Measurements from ENCODE around the gene FA2H. TPM values are rescaled to one million over a fixed set of nuclear protein-coding genes. Genes with fewer than 3 reads are reported as not detected.

Gene FA2H
- total RNA-seq, 2 donors from 2014 or later, result 0.35 TPM; not detected in 1

DNA sequence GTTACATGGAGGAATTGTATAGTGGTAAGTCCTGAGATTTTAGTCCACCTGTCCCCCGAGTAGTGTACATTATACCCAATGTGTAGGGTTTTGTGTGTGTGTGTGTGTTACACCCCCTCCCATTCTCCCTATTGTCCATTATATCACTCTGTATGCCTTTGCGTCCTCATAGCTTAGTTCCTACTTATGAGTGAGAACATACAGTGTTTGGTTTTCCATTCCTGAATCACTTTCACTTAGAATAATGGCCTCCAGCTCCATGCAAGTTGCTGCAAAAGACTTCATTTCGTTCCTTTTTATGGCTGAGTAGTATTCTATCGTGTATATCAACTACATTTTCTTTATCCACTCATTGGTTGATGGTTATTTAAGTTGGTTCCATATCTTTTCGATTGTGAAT lies 635 bp upstream of the FA2H start:
- Histone ChIP-seq H3K9me3 (no peaks in the 10 kb centered on the region), H3K4me1 (peaks cover 0 to 15% of the 10 kb centered on the region in 2 donors), H3K27me3 (peaks cover 0 to 7% of the 10 kb centered on the region in 2 donors), H3K27ac (no peak overlapping the region), H3K4me3 (peak overlapping the region in 1 of 2 donors; percentile 56), H3K36me3 (no peaks in the 10 kb centered on the region)
- TF ChIP-seq, protein P1, sequence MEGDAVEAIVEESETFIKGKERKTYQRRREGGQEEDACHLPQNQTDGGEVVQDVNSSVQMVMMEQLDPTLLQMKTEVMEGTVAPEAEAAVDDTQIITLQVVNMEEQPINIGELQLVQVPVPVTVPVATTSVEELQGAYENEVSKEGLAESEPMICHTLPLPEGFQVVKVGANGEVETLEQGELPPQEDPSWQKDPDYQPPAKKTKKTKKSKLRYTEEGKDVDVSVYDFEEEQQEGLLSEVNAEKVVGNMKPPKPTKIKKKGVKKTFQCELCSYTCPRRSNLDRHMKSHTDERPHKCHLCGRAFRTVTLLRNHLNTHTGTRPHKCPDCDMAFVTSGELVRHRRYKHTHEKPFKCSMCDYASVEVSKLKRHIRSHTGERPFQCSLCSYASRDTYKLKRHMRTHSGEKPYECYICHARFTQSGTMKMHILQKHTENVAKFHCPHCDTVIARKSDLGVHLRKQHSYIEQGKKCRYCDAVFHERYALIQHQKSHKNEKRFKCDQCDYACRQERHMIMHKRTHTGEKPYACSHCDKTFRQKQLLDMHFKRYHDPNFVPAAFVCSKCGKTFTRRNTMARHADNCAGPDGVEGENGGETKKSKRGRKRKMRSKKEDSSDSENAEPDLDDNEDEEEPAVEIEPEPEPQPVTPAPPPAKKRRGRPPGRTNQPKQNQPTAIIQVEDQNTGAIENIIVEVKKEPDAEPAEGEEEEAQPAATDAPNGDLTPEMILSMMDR (IDR thresholded peaks at IDR 0.05), result no peak
- no peak for DNase-seq (ENCODE audit: low spot score)

DNA sequence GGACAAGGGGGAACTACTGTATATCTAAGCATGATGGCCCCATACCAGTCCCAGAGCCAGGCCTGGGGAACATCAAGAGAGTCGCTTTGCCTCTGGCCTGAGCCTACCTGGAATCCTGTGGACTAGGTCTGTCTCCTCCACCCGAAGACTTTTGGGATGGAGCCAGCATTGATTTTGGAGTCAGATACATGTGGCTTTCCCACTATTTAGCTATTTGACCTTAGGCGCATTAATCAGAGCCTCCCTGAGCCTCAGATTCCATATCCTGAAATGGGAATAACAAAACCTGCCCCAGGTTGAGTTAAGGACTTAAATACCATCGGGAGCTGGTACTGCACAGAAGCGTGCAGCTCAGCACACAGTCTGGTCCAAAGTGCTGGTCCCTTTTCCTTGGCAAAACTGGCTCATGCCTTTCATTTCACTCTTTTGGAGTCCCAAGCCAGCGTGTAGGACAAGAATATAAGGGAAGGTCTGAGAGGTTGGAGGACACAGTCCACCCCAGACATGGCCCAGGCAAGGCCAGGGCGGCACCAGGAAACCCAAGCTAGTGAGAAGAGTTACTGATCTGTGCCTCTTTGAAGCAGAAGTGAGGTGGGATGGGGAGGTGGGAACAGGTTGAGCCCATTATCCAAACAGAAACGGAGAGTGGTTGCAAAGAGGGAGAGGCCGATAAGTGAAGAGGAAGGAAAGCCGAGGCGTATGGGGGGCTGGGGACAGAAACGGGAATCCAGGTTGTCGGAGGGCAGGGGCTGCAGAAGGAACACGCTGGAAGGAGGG lies 986 bp downstream of the FA2H start:
- DNase-seq (ENCODE audit: low spot score), result no peak
- peaks cover 0 to 15% of the 10 kb centered on the region in 2 donors for H3K4me1 ChIP-seq
- peak overlapping the region in 1 of 2 donors; percentile 56 for H3K4me3 ChIP-seq
- TF ChIP-seq, protein P1 (IDR thresholded peaks at IDR 0.05), result no peak
- H3K9me3 ChIP-seq, result no peaks in the 10 kb centered on the region
- no peak overlapping the region for H3K27ac ChIP-seq
- H3K36me3 ChIP-seq, result no peaks in the 10 kb centered on the region
- peaks cover 0 to 7% of the 10 kb centered on the region in 2 donors for H3K27me3 ChIP-seq

DNA sequence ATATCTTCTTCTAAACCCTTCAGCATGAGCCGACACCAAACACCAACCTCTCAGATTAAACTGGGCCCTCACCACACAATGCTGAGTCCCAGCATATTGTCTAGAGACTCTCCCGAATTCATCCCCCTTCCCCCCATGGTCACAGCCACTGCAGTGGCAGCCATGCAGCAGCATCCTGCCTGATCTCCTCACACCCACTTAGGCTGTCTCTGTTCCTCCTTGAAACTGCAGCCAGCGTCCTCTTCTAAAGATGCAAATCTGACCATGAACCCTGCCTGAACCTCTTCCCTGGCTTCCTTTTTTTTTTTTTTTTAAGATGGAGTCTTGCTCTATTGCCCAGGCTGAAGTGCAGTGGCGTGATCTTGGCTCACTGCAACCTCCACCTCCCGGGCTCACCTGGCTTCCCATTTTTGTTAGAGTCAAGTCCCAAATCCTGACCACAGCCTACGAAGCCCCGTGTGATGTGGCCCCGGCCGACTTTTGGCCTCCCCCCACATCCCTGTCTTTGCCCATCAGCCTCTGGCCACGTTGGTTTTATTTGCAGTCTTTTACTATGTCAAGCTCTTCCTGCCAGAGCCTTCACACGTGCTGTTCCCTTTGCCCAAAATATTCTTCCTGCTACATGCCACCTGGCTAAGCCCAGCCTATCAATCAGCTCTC lies 2.8 kb downstream of the FA2H start:
- Histone ChIP-seq H3K36me3 (no peaks in the 10 kb centered on the region), H3K9me3 (peaks cover 0 to 4% of the 10 kb centered on the region in 2 donors), H3K27ac (no peak overlapping the region), H3K4me1 (peaks cover 0 to 15% of the 10 kb centered on the region in 2 donors), H3K4me3 (no peak overlapping the region), H3K27me3 (peaks cover 0 to 7% of the 10 kb centered on the region in 2 donors)
- TF ChIP-seq, protein P1 (IDR thresholded peaks at IDR 0.05), result no peak
- DNase-seq (ENCODE audit: low spot score), result no peak

DNA sequence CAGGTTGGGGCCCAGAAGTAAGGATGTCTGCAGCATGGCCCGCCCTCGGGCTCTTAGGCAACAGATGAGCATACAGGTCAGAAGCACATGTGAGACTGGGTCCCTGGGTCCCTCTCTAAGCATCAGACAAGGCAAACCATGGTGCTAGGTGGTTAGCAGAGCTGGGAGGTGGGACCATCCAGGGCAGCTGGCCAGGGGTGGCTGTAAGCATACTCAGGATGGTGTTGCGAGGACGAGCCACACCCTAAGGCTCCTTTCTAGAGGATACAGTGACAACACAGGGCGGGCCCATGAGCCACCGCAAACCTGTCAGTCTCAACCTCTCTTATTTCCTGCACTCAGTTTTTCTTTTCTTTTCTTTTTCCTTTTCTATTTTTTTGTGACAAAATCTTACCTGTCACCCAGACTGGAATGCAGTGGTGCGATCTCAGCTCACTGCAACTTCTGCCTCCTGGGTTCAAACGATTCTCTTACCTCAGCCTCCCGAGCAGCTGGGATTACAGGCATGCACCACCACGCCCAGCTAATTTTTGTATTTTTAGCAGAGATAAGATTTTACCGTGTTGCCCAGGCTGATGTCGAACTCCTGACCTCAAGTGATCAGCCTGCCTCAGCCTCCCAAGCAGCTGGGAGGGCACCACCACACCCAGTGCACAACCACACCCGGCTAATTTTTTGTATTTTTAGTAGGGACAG lies 3.6 kb downstream of the FA2H start:
- peaks cover 0 to 15% of the 10 kb centered on the region in 2 donors for H3K4me1 ChIP-seq
- TF ChIP-seq, protein P1 (IDR thresholded peaks at IDR 0.05), result no peak
- H3K27ac ChIP-seq, result no peak overlapping the region
- no peak overlapping the region for H3K4me3 ChIP-seq
- DNase-seq (ENCODE audit: low spot score), result no peak
- H3K9me3 ChIP-seq, result peaks cover 0 to 4% of the 10 kb centered on the region in 2 donors
- H3K27me3 ChIP-seq, result peaks cover 0 to 7% of the 10 kb centered on the region in 2 donors
- H3K36me3 ChIP-seq, result no peaks in the 10 kb centered on the region

DNA sequence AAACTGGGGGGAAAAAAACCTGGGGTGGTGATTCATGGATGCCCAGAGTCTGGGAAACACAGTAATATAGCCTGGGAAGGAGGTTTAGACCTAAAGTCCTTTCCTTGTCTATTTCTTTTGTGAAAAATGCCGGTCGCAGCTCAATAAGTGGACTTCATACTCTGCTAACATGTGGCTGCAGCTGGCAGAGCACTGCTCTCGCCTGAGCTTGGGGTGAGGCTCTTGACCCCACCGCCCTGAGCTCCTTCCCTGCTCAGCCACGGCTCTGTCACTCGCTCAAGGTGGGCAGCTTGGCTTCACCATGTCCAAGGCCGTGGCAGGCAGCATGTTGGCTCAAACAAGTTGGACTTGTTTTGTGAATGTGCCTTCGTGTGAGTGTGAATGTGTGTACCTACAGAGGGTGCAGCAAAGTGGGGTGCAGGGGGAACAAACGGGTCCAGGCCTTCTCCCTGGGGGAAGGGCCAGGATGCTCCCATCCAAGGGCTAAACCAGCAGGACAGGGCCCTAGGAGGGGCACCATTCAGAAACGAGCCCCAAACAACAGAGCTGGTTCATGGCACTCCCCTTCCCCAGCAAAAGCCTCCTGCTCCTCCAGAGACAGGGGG lies 4.9 kb downstream of the FA2H start:
- H3K27ac ChIP-seq, result no peak overlapping the region
- peak; percentile 49 for DNase-seq (ENCODE audit: low spot score)
- H3K9me3 ChIP-seq, result peaks cover 0 to 4% of the 10 kb centered on the region in 2 donors
- H3K36me3 ChIP-seq, result no peaks in the 10 kb centered on the region
- H3K4me3 ChIP-seq, result no peak overlapping the region
- peaks cover 0 to 7% of the 10 kb centered on the region in 2 donors for H3K27me3 ChIP-seq
- peaks cover 0 to 9% of the 10 kb centered on the region in 2 donors for H3K4me1 ChIP-seq
- TF ChIP-seq, protein P1 (IDR thresholded peaks at IDR 0.05), result no peak

Data from right atrium auricular region (tissue), 2 donors.